K562 (cell line): Measurements from ENCODE around the gene SIGLEC11. TPM values are rescaled to one million over a fixed set of nuclear protein-coding genes. Genes with fewer than 3 reads are reported as not detected.
A peak's percentile ranks its signal among the peaks of the same experiment; 100 is the strongest.
"Not testable (repeated sequence)": the region's sequence is repeated elsewhere in the genome, so short reads cannot be mapped to it uniquely, and the experiment has no call there.

ENCODE experiments used
- ATAC-seq: fragments of 200-7000 bp; cut with Tn5 transposase; 3 replicates; pipeline ENCODE4 v1.9.1; 2020; ENCODE audit warnings: moderate library complexity
- BruUV-seq: library from RNA; stranded (reverse); fragments of 400-500 nt; replicated peaks from 2 replicates; lab custom pipeline; 2021; lab: Mats Ljungman, UMichigan
- CTCF ChIA-PET: fragments of 300-600 bp; formaldehyde crosslinking; extraction: SDS; loops from one replicate; lab custom pipeline; 2021; ENCODE audit warnings: low intra/inter-chr PET ratio; lab: Yijun Ruan, JAX
- POLR2A ChIA-PET: fragments of 300-600, 350-650 bp; sonication (Branson Sonifier 250); formaldehyde crosslinking; extraction: SDS; loops from one replicate; lab custom pipeline; 2021; ENCODE audit warnings: antibody characterized with exemption, inconsistent platforms; lab: Yijun Ruan, JAX
- DNase-seq, 4 experiments: peaks; one replicate each; pipeline versions ENCODE4 v3.0.0 to v3.0.0-alpha.2; 2011 to 2018; ENCODE audit warnings: low spot score in 3 of 4, mixed read lengths in 3 of 4; ENCODE audit errors: extremely low read depth in 1 of 4
- FAIRE-seq: peaks from 2 replicates; lab custom pipeline; 2011; peaks lifted over from hg19 to GRCh38; lab: Jason Lieb, UNC
- H2AFZ ChIP-seq: 2 replicates; pipeline ENCODE4 v1.6.0; 2011; ENCODE audit warnings: low read depth, low read length, control low read depth, inconsistent platforms
- H3K27ac ChIP-seq: fragments of 200-600 bp; 3 replicates; pipeline ENCODE4 v1.8.0; 2011; ENCODE audit warnings: low read depth, mild to moderate bottlenecking, control low read depth, inconsistent platforms, low read length, moderate library complexity, mixed read lengths; ENCODE audit errors: extremely low read depth
- H3K27me3 ChIP-seq, 2 experiments: fragments of 300-600 bp in 1 of 2; 2 replicates in 1 of 2; 3 replicates in 1 of 2; pipeline versions ENCODE4 v1.6.0 to v1.8.0; 2011; ENCODE audit warnings: inconsistent platforms in 2 of 2, low read length in 2 of 2, mild to moderate bottlenecking in 1 of 2, mixed read lengths in 1 of 2, moderate library complexity in 1 of 2; ENCODE audit not compliant: control insufficient read depth in 2 of 2, insufficient read depth in 2 of 2
- H3K36me3 ChIP-seq: fragments of 300-600 bp; 3 replicates; pipeline ENCODE4 v1.8.0; 2011; ENCODE audit warnings: mild to moderate bottlenecking, low read length, inconsistent platforms; ENCODE audit not compliant: control insufficient read depth, insufficient read depth
- H3K4me1 ChIP-seq, 2 experiments: fragments of 200-600 bp in 1 of 2; replicated peaks in 1 of 2; 2 replicates in 1 of 2; 3 replicates in 1 of 2; pipeline versions ENCODE4 v1.5.1 to v1.8.0; 2011; ENCODE audit warnings: inconsistent platforms in 2 of 2, low read length in 2 of 2, mild to moderate bottlenecking in 1 of 2, mixed read lengths in 1 of 2, moderate library complexity in 1 of 2; ENCODE audit not compliant: control insufficient read depth in 2 of 2, insufficient read depth in 2 of 2
- H3K4me2 ChIP-seq: 2 replicates; pipeline ENCODE4 v1.6.1; 2011; ENCODE audit warnings: low read length, control low read depth, inconsistent platforms, mixed read lengths; ENCODE audit not compliant: insufficient read depth
- H3K4me3 ChIP-seq: fragments of 200-600 bp; sonication (generic), shearing (Covaris generic); 2 replicates; pipeline ENCODE4 v1.5.1; 2016; ENCODE audit warnings: control low read depth, inconsistent platforms
- H3K79me2 ChIP-seq: fragments of 200-600 bp; 3 replicates; pipeline ENCODE4 v1.8.0; 2011; ENCODE audit warnings: low read length, inconsistent platforms; ENCODE audit not compliant: control insufficient read depth, insufficient read depth
- H3K9ac ChIP-seq, 2 experiments: 2 replicates each; pipeline versions ENCODE4 v1.6.0 to v1.6.1; 2011; ENCODE audit warnings: low read depth in 2 of 2, low read length in 2 of 2, control low read depth in 1 of 2, inconsistent platforms in 1 of 2, mild to moderate bottlenecking in 1 of 2, mixed read lengths in 1 of 2; ENCODE audit not compliant: insufficient read depth in 1 of 2
- H3K9me1 ChIP-seq: one replicate; pipeline ENCODE4 v1.6.0; 2011; ENCODE audit warnings: inconsistent platforms, mild to moderate bottlenecking, low read length, moderate library complexity; ENCODE audit not compliant: control insufficient read depth, insufficient read depth
- H3K9me3 ChIP-seq: replicated peaks from 2 replicates; pipeline ENCODE4 v1.5.1; 2011; ENCODE audit warnings: low read depth, low read length, inconsistent platforms; ENCODE audit not compliant: control insufficient read depth, insufficient read depth
- H4K20me1 ChIP-seq: replicated peaks from 2 replicates; pipeline ENCODE4 v1.6.1; 2011; ENCODE audit warnings: low read length, inconsistent platforms, mixed read lengths; ENCODE audit not compliant: control insufficient read depth, insufficient read depth
- C11orf30 ChIP-seq: fragments of 450-650 bp; IDR thresholded peaks from 2 replicates; pipeline ENCODE4 v1.6.1; 2016; ENCODE audit warnings: low read depth, mild to moderate bottlenecking
- MAFG ChIP-seq: fragments of 450-650 bp; conservative IDR thresholded peaks from 2 replicates; pipeline ENCODE4 v1.6.1; 2016; ENCODE audit warnings: missing genetic modification characterization, missing compliant biosample characterization
- NCOR1 ChIP-seq: fragments of 450-650 bp; IDR thresholded peaks from 2 replicates; pipeline ENCODE4 v1.6.1; 2016; ENCODE audit warnings: mild to moderate bottlenecking, moderate library complexity
- SMAD4 ChIP-seq: fragments of 250-450 bp; sonication (Bioruptor Pico); conservative IDR thresholded peaks from 2 replicates; pipeline ENCODE4 v1.8.0; 2021; ENCODE audit warnings: inconsistent platforms, mild to moderate bottlenecking, moderate library complexity
- SPI1 ChIP-seq: IDR thresholded peaks from 2 replicates; pipeline ENCODE4 v1.6.1; 2011; ENCODE audit warnings: low read depth, low read length, control low read depth, borderline replicate concordance
- ZNF316 ChIP-seq: fragments of 450-650 bp; IDR thresholded peaks from 2 replicates; pipeline ENCODE4 v1.6.1; 2016
- ZNF384 ChIP-seq: IDR thresholded peaks from 2 replicates; pipeline ENCODE4 v1.6.1; 2012; ENCODE audit warnings: low read depth, low read length, improper control_type of control experiment
- WGBS: fragments of 100-300 bp; shearing (Covaris generic); methylation state at CpG from one replicate; pipeline ENCODE4 v1.1.6; 2016; ENCODE audit warnings: low coverage, mixed read lengths; ENCODE audit not compliant: insufficient coverage; ENCODE audit errors: missing lambda C conversion rate; 5-methylcytosine and 5-hydroxymethylcytosine counted together
- in situ Hi-C: fragments of 300-500 bp; cut with MboI; formaldehyde crosslinking; loops from 4 replicates; pipeline ENCODE4 v1.15.0; 2018; ENCODE audit warnings: inconsistent platforms, mixed read lengths
- intact Hi-C: fragments of 100-400 bp; cut with micrococcal nuclease; formaldehyde crosslinking; loops from 2 replicates; pipeline ENCODE4 v1.14.2; 2022
- polyA plus RNA-seq, 8 experiments: library from polyadenylated mRNA; depleted of rRNA in 4 of 8; stranded (reverse) in 5 of 8; unstranded in 3 of 8; fragments of >200 nt; fragmentation: Nextera tagmentation in 2 of 8; fragmentation: Illumina TruSeq in 1 of 8; extraction: Ambion mirVana in 2 of 8; extraction: Trizol in 1 of 8; gene quantifications; 2 replicates each; pipeline versions ENCODE4 v1.2.1 to v1.2.3, GENCODE V29; 2011 to 2014; ENCODE audit warnings: inconsistent platforms in 1 of 8, missing spikeins in 1 of 8
- total RNA-seq, 7 experiments: library from RNA; depleted of rRNA in 6 of 7; stranded (reverse); fragments of >200 nt in 6 of 7; fragmentation: Illumina TruSeq in 2 of 7; extraction: Trizol in 2 of 7; gene quantifications; 2 replicates each; pipeline versions ENCODE4 v1.2.1 to v1.2.3, GENCODE V29; 2011 to 2021; ENCODE audit warnings: low replicate concordance in 1 of 7
- TF ChIP-seq, protein P1 (sequence below): fragments of 450-650 bp; IDR thresholded peaks from 2 replicates; pipeline ENCODE4 v1.6.1; 2016

The SIGLEC11 gene
- total and polyA plus RNA-seq, 9 of the 15 experiments (the other 6 are each of a cell fraction or from before 2014, with no cell fraction given) = not detected

GRCh38 chr19:49944567-49944966 lies 16.4 kb downstream of the SIGLEC11 start:
- ATAC-seq, H3K9ac ChIP-seq, H3K27ac ChIP-seq, POLR2A ChIA-PET, H3K4me1 ChIP-seq, intact Hi-C loops, BruUV-seq, CTCF ChIA-PET, H3K27me3 ChIP-seq, H3K9me1 ChIP-seq, H2AFZ ChIP-seq, H3K36me3 ChIP-seq, H3K4me2 ChIP-seq, DNase-seq, H3K9me3 ChIP-seq, H3K79me2 ChIP-seq, H3K4me3 ChIP-seq, FAIRE-seq, H4K20me1 ChIP-seq, in situ Hi-C loops: not testable (repeated sequence)
- peak; percentile 18; the same call in 1 of the 2 replicates for TF ChIP-seq SPI1
- peak; percentile 56; the same call in 1 of the 2 replicates for TF ChIP-seq C11orf30
- peak; percentile 27; the same call in 1 of the 2 replicates for TF ChIP-seq MAFG (tag)
- TF ChIP-seq ZNF316 = peak; percentile 48
- WGBS = 19% methylated on average over 5 of the region's 5 CpGs

DNA sequence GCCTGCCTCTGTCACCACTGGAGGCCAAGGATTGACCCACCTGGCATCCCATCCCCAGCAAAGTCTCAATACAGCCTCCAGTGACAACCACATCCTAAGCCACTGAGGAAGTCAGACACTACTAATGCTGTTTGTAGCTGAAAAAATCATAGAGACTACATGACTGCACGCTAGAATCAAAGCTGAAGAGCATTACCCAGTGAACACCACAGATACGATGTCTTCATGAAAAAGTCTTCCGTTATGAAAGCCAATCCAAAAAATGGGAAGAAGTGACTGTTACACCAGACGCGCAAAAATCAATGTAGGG lies 20.5 kb downstream of the SIGLEC11 start:
- Histone ChIP-seq H3K4me1 (peaks cover 8 to 11% of the 10 kb centered on the region in 2 experiments; a peak in 3 of 5 replicates), H3K4me3 (no peak overlapping the region), H3K36me3 (no peaks in the 10 kb centered on the region)
- BruUV-seq = no TSS peak
- TF ChIP-seq, protein P1, sequence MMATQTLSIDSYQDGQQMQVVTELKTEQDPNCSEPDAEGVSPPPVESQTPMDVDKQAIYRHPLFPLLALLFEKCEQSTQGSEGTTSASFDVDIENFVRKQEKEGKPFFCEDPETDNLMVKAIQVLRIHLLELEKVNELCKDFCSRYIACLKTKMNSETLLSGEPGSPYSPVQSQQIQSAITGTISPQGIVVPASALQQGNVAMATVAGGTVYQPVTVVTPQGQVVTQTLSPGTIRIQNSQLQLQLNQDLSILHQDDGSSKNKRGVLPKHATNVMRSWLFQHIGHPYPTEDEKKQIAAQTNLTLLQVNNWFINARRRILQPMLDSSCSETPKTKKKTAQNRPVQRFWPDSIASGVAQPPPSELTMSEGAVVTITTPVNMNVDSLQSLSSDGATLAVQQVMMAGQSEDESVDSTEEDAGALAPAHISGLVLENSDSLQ = no peak
- TF ChIP-seq SMAD4 (CRISPR knock-in tag) (no peak), ZNF384 (no peak), NCOR1 (no peak)
- TF ChIP-seq, all 486 proteins: peak for 0
- WGBS = 75% methylated on average over 5 of the region's 5 CpGs
- H3K9me1 ChIP-seq = no peaks in the 10 kb centered on the region
- H2AFZ ChIP-seq = no peak overlapping the region
- CTCF ChIA-PET = no interaction called here
- no peaks in the 10 kb centered on the region for H3K9me3 ChIP-seq
- intact Hi-C loops = no loop called here
- H4K20me1 ChIP-seq = no peaks in the 10 kb centered on the region
- no peak for ATAC-seq
- in situ Hi-C loops = no loop called here
- no peaks in the 10 kb centered on the region for H3K27me3 ChIP-seq
- DNase-seq = no peak
- H3K79me2 ChIP-seq = no peaks in the 10 kb centered on the region
- H3K4me2 ChIP-seq = no peak overlapping the region
- no peak overlapping the region for H3K27ac ChIP-seq
- POLR2A ChIA-PET = no interaction called here
- no peak overlapping the region for H3K9ac ChIP-seq
- FAIRE-seq = no peak
